GM23248 (cell line): ENCODE data around the gene HOXC13. TPM values are rescaled to one million over a fixed set of nuclear protein-coding genes. Genes with fewer than 3 reads are reported as not detected.

Experiments
- DNase-seq: peaks from one replicate; pipeline ENCODE4 v3.0.0-alpha.2; 2015
- H2AFZ ChIP-seq: fragments of 200-600 bp; sonication (generic); 2 replicates; pipeline ENCODE4 v1.6.1; 2016; ENCODE audit warnings: antibody characterized with exemption
- H3F3A ChIP-seq: fragments of 200-600 bp; sonication (generic); 2 replicates; pipeline ENCODE4 v1.6.1; 2016; ENCODE audit warnings: mild to moderate bottlenecking, antibody characterized with exemption, mixed run types; ENCODE audit not compliant: insufficient read depth
- H3K27ac ChIP-seq: fragments of 200-600 bp; sonication (generic); 2 replicates; pipeline ENCODE4 v1.5.1; 2016; ENCODE audit warnings: mild to moderate bottlenecking
- H3K27me3 ChIP-seq: fragments of 200-600 bp; sonication (generic); replicated peaks from 2 replicates; pipeline ENCODE4 v1.6.1; 2016; ENCODE audit warnings: mild to moderate bottlenecking; ENCODE audit not compliant: insufficient read depth
- H3K36me3 ChIP-seq: fragments of 200-600 bp; sonication (generic); 2 replicates; pipeline ENCODE4 v1.6.1; 2016; ENCODE audit warnings: low read depth, mild to moderate bottlenecking
- H3K4me1 ChIP-seq: fragments of 200-600 bp; sonication (generic); 2 replicates; pipeline ENCODE4 v1.6.1; 2016; ENCODE audit warnings: mild to moderate bottlenecking; ENCODE audit not compliant: insufficient read depth
- H3K4me2 ChIP-seq: fragments of 200-600 bp; sonication (generic); one replicate; pipeline ENCODE4 v1.6.1; 2016; ENCODE audit warnings: mild to moderate bottlenecking; ENCODE audit not compliant: unreplicated experiment
- H3K4me3 ChIP-seq: fragments of 200-600 bp; sonication (generic); 2 replicates; pipeline ENCODE4 v1.5.1; 2016; ENCODE audit warnings: mild to moderate bottlenecking
- H3K79me2 ChIP-seq: fragments of 200-600 bp; sonication (generic); 2 replicates; pipeline ENCODE4 v1.6.1; 2016; ENCODE audit warnings: mild to moderate bottlenecking; ENCODE audit not compliant: insufficient read depth
- H3K9ac ChIP-seq: fragments of 200-600 bp; sonication (generic); 2 replicates; pipeline ENCODE4 v1.6.1; 2016; ENCODE audit warnings: mild to moderate bottlenecking
- H3K9me2 ChIP-seq: fragments of 200-600 bp; sonication (generic); 2 replicates; pipeline ENCODE4 v1.6.1; 2016; ENCODE audit warnings: mixed run types, mild to moderate bottlenecking, moderate library complexity; ENCODE audit not compliant: insufficient read depth
- H3K9me3 ChIP-seq: fragments of 200-600 bp; sonication (generic); one replicate; pipeline ENCODE4 v1.6.1; 2017; ENCODE audit warnings: low read depth
- H4K20me1 ChIP-seq: fragments of 200-600 bp; sonication (generic); 2 replicates; pipeline ENCODE4 v1.6.0; 2016; ENCODE audit not compliant: insufficient read depth
- EZH2 ChIP-seq: fragments of 200-600 bp; sonication (generic); IDR thresholded peaks from 2 replicates; pipeline ENCODE4 v1.6.1; 2018; ENCODE audit warnings: antibody characterized with exemption, mild to moderate bottlenecking; ENCODE audit not compliant: insufficient read depth, poor library complexity, severe bottlenecking
- EZH2phosphoT487 ChIP-seq: fragments of 200-600 bp; sonication (generic); IDR thresholded peaks from 2 replicates; pipeline ENCODE4 v1.6.1; 2018; ENCODE audit warnings: antibody characterized with exemption, moderate library complexity, mild to moderate bottlenecking, low read depth; ENCODE audit not compliant: insufficient read depth
- WGBS, 2 experiments: methylation state at CpG; one replicate each; pipeline ENCODE4 v1.1.6; 2015 to 2017; ENCODE audit warnings: low lambda C conversion rate in 2 of 2, low coverage in 1 of 2; ENCODE audit errors: missing lambda C conversion rate in 2 of 2; 5-methylcytosine and 5-hydroxymethylcytosine counted together
- in situ Hi-C: fragments of 300-500 bp; cut with MboI; formaldehyde crosslinking; loops from 2 replicates; pipeline ENCODE4 v1.15.0; 2020
- polyA plus RNA-seq: library from polyadenylated mRNA; unstranded; fragments of >200 nt; fragmentation: Nextera tagmentation; extraction: Ambion mirVana; gene quantifications from 2 replicates; pipeline ENCODE4 v1.2.1, GENCODE V29; 2016
- total RNA-seq: library from RNA; depleted of rRNA; stranded (reverse); fragments of >200 nt; shearing (Covaris generic); gene quantifications from 2 replicates; pipeline ENCODE4 v1.2.3, GENCODE V29; 2014

The HOXC13 gene
- total and polyA plus RNA-seq, 2 experiments from 2014 or later = not detected

- in situ Hi-C loops = no loop called here
- Histone ChIP-seq H3K4me3 (no peak overlapping the region), H2AFZ (no peak overlapping the region), H3K27me3 (peaks cover 99% of the 10 kb centered on the region), H3F3A (no peaks in the 10 kb centered on the region), H3K4me2 (no peak overlapping the region), H3K9me3 (no peaks in the 10 kb centered on the region), H3K9me2 (no peaks in the 10 kb centered on the region), H3K4me1 (no peaks in the 10 kb centered on the region), H4K20me1 (no peaks in the 10 kb centered on the region), H3K27ac (no peak overlapping the region), H3K36me3 (no peaks in the 10 kb centered on the region), H3K79me2 (no peaks in the 10 kb centered on the region), H3K9ac (no peak overlapping the region)
- TF ChIP-seq EZH2 (no peak), EZH2phosphoT487 (0 out of 2 replicates have a peak, but pooled peaks have one; percentile 11)
- no peak for DNase-seq
- WGBS, 2 experiments = 63 to 65% methylated on average over 24 of the region's 24 CpGs
Observed at GRCh38 chr12:53968214-53969127, 29.8 kb downstream of the HOXC13 start.

GRCh38 chr12:53969588-53970259, 31.1 kb downstream of the HOXC13 start:
- in situ Hi-C loops = no loop called here
- no peak for DNase-seq
- no peaks in the 10 kb centered on the region for H3F3A ChIP-seq
- peaks cover 99% of the 10 kb centered on the region for H3K27me3 ChIP-seq
- H3K4me3 ChIP-seq = no peak overlapping the region
- H3K27ac ChIP-seq = no peak overlapping the region
- no peak overlapping the region for H3K9ac ChIP-seq
- no peaks in the 10 kb centered on the region for H3K36me3 ChIP-seq
- H3K9me3 ChIP-seq = no peaks in the 10 kb centered on the region
- H2AFZ ChIP-seq = no peak overlapping the region
- no peak overlapping the region for H3K4me2 ChIP-seq
- no peaks in the 10 kb centered on the region for H3K4me1 ChIP-seq
- WGBS, 2 experiments = 53 to 54% methylated on average over 12 of the region's 12 CpGs
- no peaks in the 10 kb centered on the region for H3K79me2 ChIP-seq
- H3K9me2 ChIP-seq = no peaks in the 10 kb centered on the region
- no peaks in the 10 kb centered on the region for H4K20me1 ChIP-seq
- TF ChIP-seq EZH2 = no peak
- no peak for TF ChIP-seq EZH2phosphoT487

- in situ Hi-C loops = no loop called here
- no peak overlapping the region for H3K4me3 ChIP-seq
- no peaks in the 10 kb centered on the region for H3K9me3 ChIP-seq
- H3K79me2 ChIP-seq = no peaks in the 10 kb centered on the region
- no peaks in the 10 kb centered on the region for H4K20me1 ChIP-seq
- H3K27ac ChIP-seq = no peak overlapping the region
- DNase-seq = no peak
- no peaks in the 10 kb centered on the region for H3K9me2 ChIP-seq
- no peak overlapping the region for H3K4me2 ChIP-seq
- H3K27me3 ChIP-seq = peaks cover 99% of the 10 kb centered on the region
- TF ChIP-seq EZH2phosphoT487 (no peak), EZH2 (peak; percentile 47)
- WGBS, 2 experiments = 47 to 51% methylated on average over 4 of the region's 4 CpGs
- no peak overlapping the region for H2AFZ ChIP-seq
- no peak overlapping the region for H3K9ac ChIP-seq
- H3K4me1 ChIP-seq = no peaks in the 10 kb centered on the region
- H3F3A ChIP-seq = no peaks in the 10 kb centered on the region
- H3K36me3 ChIP-seq = no peaks in the 10 kb centered on the region
Observed at GRCh38 chr12:53970451-53970850, 31.8 kb downstream of the HOXC13 start.

GRCh38 chr12:53971129-53971528, 32.5 kb downstream of the HOXC13 start:
- H3K9me3 ChIP-seq = no peaks in the 10 kb centered on the region
- H3F3A ChIP-seq = no peaks in the 10 kb centered on the region
- TF ChIP-seq EZH2 = no peak
- TF ChIP-seq EZH2phosphoT487 = no peak
- WGBS, 2 experiments = 67 to 68% methylated on average over 3 of the region's 3 CpGs
- H3K27ac ChIP-seq = no peak overlapping the region
- H3K9me2 ChIP-seq = no peaks in the 10 kb centered on the region
- H3K27me3 ChIP-seq = peaks cover 99% of the 10 kb centered on the region
- no peak overlapping the region for H3K9ac ChIP-seq
- no peaks in the 10 kb centered on the region for H4K20me1 ChIP-seq
- in situ Hi-C loops = no loop called here
- H3K4me3 ChIP-seq = no peak overlapping the region
- H3K36me3 ChIP-seq = no peaks in the 10 kb centered on the region
- H3K79me2 ChIP-seq = no peaks in the 10 kb centered on the region
- no peaks in the 10 kb centered on the region for H3K4me1 ChIP-seq
- H2AFZ ChIP-seq = no peak overlapping the region
- DNase-seq = no peak
- H3K4me2 ChIP-seq = no peak overlapping the region
